Naive thymus-derived CD4-positive, alpha-beta T cell (primary cell): ENCODE measurements around the gene RNF114. TPM values are rescaled to one million over a fixed set of nuclear protein-coding genes. Genes with fewer than 3 reads are reported as not detected.

ENCODE experiments used
- polyA plus RNA-seq, 2 donors: library from polyadenylated mRNA; unstranded; fragments of 300-500 nt; fragmentation: Illumina TruSeq; gene quantifications; one replicate each; pipeline ENCODE4 v1.2.3, GENCODE V29; 2021
- total RNA-seq, 6 experiments: library from RNA in 5 of 6; stranded (reverse) in 5 of 6; gene quantifications; 1 replicate in 5 of 6; 2 replicates in 1 of 6; pipeline ENCODE4 v1.2.3 and lab custom pipeline; 2021 to 2026

Gene RNF114
- total and polyA plus RNA-seq, 7 experiments from 2014 or later = 67.1 to 143 (median 106) TPM

Other genes starting within 250 kb of the RNF114 start
- 10 to 100 TPM in 2 of 5 experiments, 1 to 10 TPM in 3; 3.3 to 23.1 (median 4.6) TPM for gene B4GALT5, start 222.5 kb upstream of the RNF114 start, total RNA-seq
- gene B4GALT5, start 222.5 kb upstream of the RNF114 start, polyA plus RNA-seq = under 1 TPM; 0.14 to 0.37 TPM
- 10 to 100 TPM; 21.7 to 42.5 (median 25.7) TPM for gene SLC9A8, start 123.6 kb upstream of the RNF114 start, total RNA-seq
- gene SLC9A8, start 123.6 kb upstream of the RNF114 start, polyA plus RNA-seq = 1 to 10 TPM; 6.2 to 7.2 TPM
- gene SPATA2, start 20.9 kb upstream of the RNF114 start, total RNA-seq = 10 to 100 TPM in 2 of 5 experiments, 1 to 10 TPM in 3; 9.0 to 18.4 (median 10.0) TPM
- 1 to 10 TPM; 2.7 to 7.4 TPM for gene SPATA2, start 20.9 kb upstream of the RNF114 start, polyA plus RNA-seq
- gene SNAI1, start 46.6 kb downstream of the RNF114 start, total RNA-seq = 1 to 10 TPM in 2 of 5 experiments, under 1 TPM in 3; 0.22 to 7.0 (median 0.34) TPM
- gene SNAI1, start 46.6 kb downstream of the RNF114 start, polyA plus RNA-seq = under 1 TPM; 0.28 to 0.34 TPM
- gene UBE2V1, start 176.8 kb downstream of the RNF114 start, total RNA-seq = 100 to 1,000 TPM; 131 to 167 (median 140) TPM
- 100 to 1,000 TPM; 128 to 134 TPM for gene UBE2V1, start 176.8 kb downstream of the RNF114 start, polyA plus RNA-seq
- 10 to 100 TPM; 16.0 to 27.6 (median 20.8) TPM for gene PEDS1, start 217.3 kb downstream of the RNF114 start, total RNA-seq
- 10 to 100 TPM; 18.1 to 29.3 TPM for gene PEDS1, start 217.3 kb downstream of the RNF114 start, polyA plus RNA-seq